Fibroblast of villous mesenchyme (primary cell): ENCODE measurements around the gene USP36. TPM values are rescaled to one million over a fixed set of nuclear protein-coding genes. Genes with fewer than 3 reads are reported as not detected.
A peak's percentile ranks its signal among the peaks of the same experiment; 100 is the strongest.

Experiments
- DNase-seq: peaks from one replicate; pipeline ENCODE4 v3.0.0-alpha.2; 2010; ENCODE audit warnings: low read depth
- H3K4me3 ChIP-seq: 2 replicates; pipeline ENCODE4 v1.5.1; 2011; ENCODE audit warnings: low read depth, mild to moderate bottlenecking, low read length
- total RNA-seq: library from RNA; depleted of rRNA; stranded (reverse); fragments of >200 nt; gene quantifications from 2 replicates; pipeline ENCODE4 v1.2.3, GENCODE V29; 2012
- TF ChIP-seq, protein P1 (sequence below): IDR thresholded peaks from 2 replicates; pipeline ENCODE4 v1.5.1; 2012; ENCODE audit warnings: low read depth, mild to moderate bottlenecking, low read length; ENCODE audit not compliant: insufficient read depth

Gene USP36
- total RNA-seq, 1 donor = 32.4 TPM

DNA sequence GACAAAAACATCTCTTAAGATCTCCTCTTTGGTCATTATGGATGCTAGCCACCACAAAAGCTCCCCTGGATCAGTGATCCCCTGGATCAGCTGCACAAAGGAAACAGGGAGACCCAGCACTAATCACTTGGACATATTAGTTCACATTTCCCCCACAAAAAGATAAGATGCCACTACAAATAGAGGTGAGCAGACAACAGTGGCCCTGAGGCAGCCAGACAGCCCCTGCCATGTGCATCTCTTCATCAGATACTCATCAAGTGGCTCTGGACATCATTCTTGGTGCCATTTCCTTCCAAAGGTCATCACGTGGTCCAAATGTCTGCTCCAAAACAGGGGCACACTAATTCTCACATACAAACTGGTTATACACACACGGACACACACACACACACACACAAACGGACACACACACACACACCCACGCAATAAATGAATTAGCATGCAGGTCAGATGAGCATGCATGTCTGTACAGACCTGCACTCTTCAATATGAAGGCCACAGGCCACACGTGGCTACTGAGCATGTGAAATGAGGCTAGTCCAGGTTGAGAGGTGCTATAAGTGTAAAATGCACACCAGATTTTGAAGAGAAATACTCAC lies 4.1 kb downstream of the USP36 start:
- no peak for DNase-seq
- no peak overlapping the region for H3K4me3 ChIP-seq
- TF ChIP-seq, protein P1, sequence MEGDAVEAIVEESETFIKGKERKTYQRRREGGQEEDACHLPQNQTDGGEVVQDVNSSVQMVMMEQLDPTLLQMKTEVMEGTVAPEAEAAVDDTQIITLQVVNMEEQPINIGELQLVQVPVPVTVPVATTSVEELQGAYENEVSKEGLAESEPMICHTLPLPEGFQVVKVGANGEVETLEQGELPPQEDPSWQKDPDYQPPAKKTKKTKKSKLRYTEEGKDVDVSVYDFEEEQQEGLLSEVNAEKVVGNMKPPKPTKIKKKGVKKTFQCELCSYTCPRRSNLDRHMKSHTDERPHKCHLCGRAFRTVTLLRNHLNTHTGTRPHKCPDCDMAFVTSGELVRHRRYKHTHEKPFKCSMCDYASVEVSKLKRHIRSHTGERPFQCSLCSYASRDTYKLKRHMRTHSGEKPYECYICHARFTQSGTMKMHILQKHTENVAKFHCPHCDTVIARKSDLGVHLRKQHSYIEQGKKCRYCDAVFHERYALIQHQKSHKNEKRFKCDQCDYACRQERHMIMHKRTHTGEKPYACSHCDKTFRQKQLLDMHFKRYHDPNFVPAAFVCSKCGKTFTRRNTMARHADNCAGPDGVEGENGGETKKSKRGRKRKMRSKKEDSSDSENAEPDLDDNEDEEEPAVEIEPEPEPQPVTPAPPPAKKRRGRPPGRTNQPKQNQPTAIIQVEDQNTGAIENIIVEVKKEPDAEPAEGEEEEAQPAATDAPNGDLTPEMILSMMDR = no peak

DNA sequence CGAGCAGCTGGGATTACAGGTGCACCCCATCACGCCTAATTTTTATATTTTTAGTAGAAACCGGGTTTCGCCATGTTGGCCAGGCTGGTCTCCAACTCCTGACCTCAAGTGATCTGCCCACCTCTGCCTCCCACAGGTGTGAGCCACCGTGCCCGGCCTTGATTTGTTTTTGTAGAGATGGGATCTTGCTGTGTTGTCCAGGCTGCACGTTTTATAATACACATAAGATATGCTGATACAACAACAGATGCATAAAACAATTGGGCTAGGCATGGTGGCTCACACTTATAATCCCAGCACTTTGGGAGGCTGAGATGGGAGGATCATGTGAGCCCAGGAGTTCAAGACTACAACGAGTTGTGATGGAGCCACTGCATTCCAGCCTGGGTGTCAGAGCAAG lies 6.0 kb downstream of the USP36 start:
- TF ChIP-seq, protein P1 = no peak
- no peak overlapping the region for H3K4me3 ChIP-seq
- no peak for DNase-seq

DNA sequence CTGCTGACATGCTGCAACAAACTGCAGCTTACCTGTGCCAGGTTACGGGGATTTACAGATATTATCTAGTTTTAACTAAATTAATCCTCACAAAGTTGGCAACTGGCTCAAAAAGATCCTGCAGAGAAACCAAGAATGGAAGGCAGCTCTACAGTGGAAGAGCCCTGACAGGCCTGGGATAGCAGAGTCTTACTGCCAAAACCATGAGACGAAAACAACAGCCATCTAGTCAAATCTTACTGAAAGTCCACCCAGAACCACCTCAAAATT lies 8.1 kb downstream of the USP36 start:
- no peak overlapping the region for H3K4me3 ChIP-seq
- no peak for DNase-seq
- TF ChIP-seq, protein P1 = no peak

DNA sequence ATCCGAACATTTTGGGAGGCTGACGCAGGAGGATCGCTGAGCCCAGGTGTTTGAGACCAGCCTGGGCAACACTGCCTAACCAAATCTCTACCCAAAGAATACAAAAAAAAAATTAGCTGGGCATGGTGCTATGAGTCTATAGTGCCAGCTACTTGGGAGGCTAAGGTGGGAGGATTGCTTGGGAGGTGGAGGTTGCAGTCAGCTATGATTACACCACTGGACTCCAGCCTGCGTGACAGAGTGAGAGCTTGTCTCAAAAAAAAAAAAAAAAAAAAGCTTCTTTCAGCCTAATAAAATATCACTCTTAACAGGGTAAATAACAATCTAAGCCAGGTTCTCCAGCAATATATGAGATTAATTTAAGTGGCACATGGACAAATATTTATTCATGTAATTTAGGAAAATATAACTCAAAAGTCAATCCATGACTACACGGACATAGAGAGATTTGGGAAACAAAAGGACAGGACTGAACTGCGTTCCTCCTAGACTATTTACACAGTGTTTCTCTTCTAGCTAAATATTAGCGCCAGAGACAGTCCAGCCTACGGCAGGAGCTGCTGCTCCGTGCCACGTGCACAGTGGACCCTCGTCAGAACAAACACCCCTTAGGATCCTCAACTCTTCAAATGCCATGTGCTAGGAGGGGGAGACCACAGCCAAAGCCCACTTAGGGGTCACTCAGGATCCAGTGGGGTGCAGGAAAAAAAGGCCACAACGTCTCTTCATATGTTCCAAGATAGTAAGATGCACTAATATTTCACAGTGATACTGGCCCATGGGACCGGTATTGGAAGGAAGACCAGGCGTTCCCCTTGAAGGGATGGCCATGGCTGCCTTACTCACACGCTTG lies 8.7 kb downstream of the USP36 start:
- TF ChIP-seq, protein P1 = no peak
- DNase-seq = no peak
- no peak overlapping the region for H3K4me3 ChIP-seq

DNA sequence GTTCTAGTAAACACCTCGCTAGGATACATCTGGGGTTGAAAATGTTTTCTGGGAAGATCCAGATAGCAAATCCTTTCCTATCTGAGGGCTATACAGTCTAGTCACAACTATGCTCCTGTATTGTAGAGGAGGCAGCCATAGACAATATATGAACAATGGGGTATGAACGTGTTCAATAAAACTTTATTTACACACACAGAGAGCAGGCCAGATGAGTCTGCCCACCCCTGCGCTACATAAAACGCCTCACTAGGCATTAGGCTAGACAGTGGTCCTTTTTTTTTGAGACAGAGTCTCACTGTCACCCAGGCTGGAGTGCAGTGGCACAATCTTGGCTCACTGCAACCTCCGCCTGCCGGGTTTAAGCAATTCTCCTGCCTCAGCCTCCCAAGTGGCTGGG lies 11.1 kb downstream of the USP36 start:
- TF ChIP-seq, protein P1 = no peak
- no peak for DNase-seq
- H3K4me3 ChIP-seq = no peak overlapping the region

DNA sequence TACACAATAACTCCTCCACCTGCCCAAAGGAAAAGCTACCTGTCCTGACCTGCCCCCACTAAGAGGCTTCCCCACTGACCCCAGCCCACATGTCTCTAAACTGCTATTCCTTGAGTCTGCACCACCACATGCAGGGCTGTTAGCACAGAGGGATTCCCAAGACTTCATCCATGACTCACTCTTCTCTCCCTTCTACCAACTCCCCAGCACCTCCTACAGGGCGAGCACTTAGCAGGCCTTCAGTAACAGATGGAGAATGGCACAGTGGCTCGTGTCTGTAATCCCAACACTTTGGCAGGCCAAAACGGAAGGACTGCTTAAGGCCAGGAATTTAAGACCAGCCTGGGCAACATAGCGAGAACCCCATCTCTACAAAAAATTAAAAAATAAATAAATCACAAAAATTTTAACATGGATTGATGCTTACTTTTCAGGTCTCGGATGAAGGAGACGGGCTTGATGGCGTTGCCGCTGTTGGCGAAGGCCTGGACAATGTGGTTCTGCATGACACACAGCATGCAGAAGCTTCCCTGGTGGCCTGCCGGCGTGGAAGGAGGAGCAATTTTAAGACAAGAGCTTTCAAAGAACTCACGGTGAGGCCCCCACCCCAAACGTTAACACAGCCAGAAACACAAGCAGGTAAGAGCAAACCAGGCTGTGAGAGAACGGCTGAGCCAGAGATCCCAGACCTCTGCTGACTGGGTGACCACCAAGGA lies 12.0 kb downstream of the USP36 start:
- TF ChIP-seq, protein P1 = peak; percentile 40
- peak; percentile 62 for DNase-seq
- no peak overlapping the region for H3K4me3 ChIP-seq
